ENCODE measurements around the gene ST3GAL4. TPM values are rescaled to one million over a fixed set of nuclear protein-coding genes. Genes with fewer than 3 reads are reported as not detected.

The ST3GAL4 gene
- total and polyA plus RNA-seq, 2 of the 8 experiments (the other 6 are each of a cell fraction or from before 2014, with no cell fraction given), result 15.6 to 20.0 TPM

DNA sequence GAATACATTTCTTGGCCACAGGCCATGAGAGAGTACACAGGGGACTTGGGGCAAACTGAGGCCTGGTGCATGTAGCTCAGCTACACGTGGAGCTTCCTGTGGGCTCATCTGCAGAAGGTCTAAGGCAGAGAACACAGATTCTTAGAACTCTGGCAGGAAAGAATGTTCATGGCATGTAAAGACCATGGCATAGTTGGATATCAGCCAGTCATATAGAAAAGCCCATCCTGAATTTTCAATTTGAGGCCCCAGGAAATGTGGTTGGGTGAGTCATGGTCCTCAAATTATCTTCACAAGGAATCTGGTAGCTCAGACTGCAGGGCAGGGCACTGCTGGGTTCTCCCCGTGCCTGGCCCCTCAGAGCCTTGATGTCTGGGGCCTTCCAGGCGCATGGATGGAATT lies 13.7 kb upstream of the ST3GAL4 start:
- Histone ChIP-seq H3K9me3 (ENCODE audit: insufficient read depth in 2 of 2, low read depth in 1 of 2, low read length in 1 of 2) (no peaks in the 10 kb centered on the region), H2BK12ac (ENCODE audit: low read depth, low read length) (no peak overlapping the region), H3K36me3 (ENCODE audit: control insufficient read depth in 2 of 4, insufficient read depth in 4 of 4, low read length in 3 of 4) (peaks cover 0 to 22% (median 4%) of the 10 kb centered on the region in 4 experiments; a peak in 3 of 8 replicates), H2AFZ (ENCODE audit: low read length) (no peak overlapping the region), H4K8ac (ENCODE audit: extremely low read depth, insufficient read depth, low read length) (no peak overlapping the region), H3K56ac (replicated peaks; ENCODE audit: insufficient read length, low read depth, low read length) (no peak overlapping the region), H4K5ac (ENCODE audit: insufficient read length, low read depth, low read length) (no peak overlapping the region), H2AK5ac (ENCODE audit: low read depth, low read length) (no peak overlapping the region), H3K14ac (ENCODE audit: insufficient read length) (no peak overlapping the region), H3K27ac (ENCODE audit: low read depth, low read length) (no peak overlapping the region), H2BK120ac (replicated peaks; ENCODE audit: low read depth, low read length) (no peak overlapping the region), H4K91ac (replicated peaks; ENCODE audit: insufficient read length, low read length) (no peak overlapping the region), H3K4me3 (ENCODE audit: extremely low read depth in 1 of 4, insufficient read depth in 2 of 4, low read depth in 3 of 4, low read length in 4 of 4) (no peak overlapping the region), H2BK20ac (ENCODE audit: low read length) (no peak overlapping the region), H3K79me2 (ENCODE audit: control insufficient read depth in 1 of 2, insufficient read depth in 2 of 2, low read length in 2 of 2) (no peaks in the 10 kb centered on the region), H3K18ac (ENCODE audit: extremely low read depth, low read length) (no peak overlapping the region), H3K9ac (replicated peaks in 1 of 4; ENCODE audit: extremely low read depth in 1 of 4, low read depth in 3 of 4, low read length in 3 of 4) (no peak overlapping the region), H3K4ac (replicated peaks; ENCODE audit: insufficient read length, low read depth, low read length) (no peak overlapping the region), H2BK5ac (ENCODE audit: low read depth, low read length) (no peak overlapping the region), H3K4me2 (ENCODE audit: insufficient read depth in 1 of 2, low read depth in 2 of 2, low read length in 2 of 2) (no peak overlapping the region), H3K27me3 (replicated peaks in 1 of 4; ENCODE audit: control insufficient read depth in 3 of 4, extremely low read depth in 1 of 4, insufficient read depth in 3 of 4, low read length in 3 of 4) (no peaks in the 10 kb centered on the region), H4K20me1 (replicated peaks in 1 of 2; ENCODE audit: control insufficient read depth in 1 of 2, insufficient read depth in 2 of 2, low read length in 2 of 2) (peaks cover 0 to 6% of the 10 kb centered on the region in 2 experiments), H3K79me1 (ENCODE audit: low read depth, low read length) (no peaks in the 10 kb centered on the region; the same call in 1 of the 2 replicates), H3K4me1 (replicated peaks in 1 of 4; ENCODE audit: control insufficient read depth in 3 of 4, insufficient read depth in 4 of 4, low read length in 3 of 4) (peaks cover 0 to 14% (median 7%) of the 10 kb centered on the region in 4 experiments; a peak in 4 of 7 replicates), H3K23me2 (ENCODE audit: low read depth, low read length) (no peaks in the 10 kb centered on the region), H3K23ac (ENCODE audit: insufficient read length) (no peak overlapping the region), H2BK15ac (ENCODE audit: low read length) (no peak overlapping the region)
- DNase-seq (ENCODE audit: low read depth in 1 of 2, low spot score in 2 of 2) (no peak), FAIRE-seq (no peak)
- ChIA-PET CTCF (ENCODE audit: partially characterized antibody) (interaction anchor here (0.7 to 3.8 kb wide), 3 partner anchors 12 to 139 kb away, joined by 3 to 17 read pairs (median 3); no protein-coding TSS in a partner anchor), POLR2A (ENCODE audit: partially characterized antibody) (interaction anchor here (1.5 to 1.8 kb wide), 2 partner anchors 9 to 20 kb away, joined by 4 to 5 read pairs; no protein-coding TSS in a partner anchor)
- TF ChIP-seq KDM4A (IDR thresholded peaks at IDR 0.05; ENCODE audit: low read depth, low read length, severe bottlenecking) (no peak), GABPA (IDR thresholded peaks at IDR 0.05; ENCODE audit: borderline replicate concordance, insufficient read depth, low read length) (no peak), RAD21 (IDR thresholded peaks at IDR 0.05 in 1 of 2, conservative IDR thresholded peaks at IDR 0.05 in 1 of 2; ENCODE audit: low read depth in 2 of 2, low read length in 2 of 2) (no peak), POLR2AphosphoS5 (IDR thresholded peaks at IDR 0.05; ENCODE audit: low read depth, low read length) (no peak), TAF7 (optimal IDR thresholded peaks at IDR 0.05; ENCODE audit: borderline replicate concordance, low read depth, low read length) (no peak), TBP (IDR thresholded peaks at IDR 0.05; ENCODE audit: low read depth, low read length) (no peak), FOSL1 (IDR thresholded peaks at IDR 0.05; ENCODE audit: insufficient read depth, low read depth, low read length) (no peak), SP2 (IDR thresholded peaks at IDR 0.05; ENCODE audit: low read length) (no peak)
- TF ChIP-seq, protein P1, sequence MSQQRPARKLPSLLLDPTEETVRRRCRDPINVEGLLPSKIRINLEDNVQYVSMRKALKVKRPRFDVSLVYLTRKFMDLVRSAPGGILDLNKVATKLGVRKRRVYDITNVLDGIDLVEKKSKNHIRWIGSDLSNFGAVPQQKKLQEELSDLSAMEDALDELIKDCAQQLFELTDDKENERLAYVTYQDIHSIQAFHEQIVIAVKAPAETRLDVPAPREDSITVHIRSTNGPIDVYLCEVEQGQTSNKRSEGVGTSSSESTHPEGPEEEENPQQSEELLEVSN (IDR thresholded peaks at IDR 0.05), result no peak
- TF ChIP-seq, protein P2, sequence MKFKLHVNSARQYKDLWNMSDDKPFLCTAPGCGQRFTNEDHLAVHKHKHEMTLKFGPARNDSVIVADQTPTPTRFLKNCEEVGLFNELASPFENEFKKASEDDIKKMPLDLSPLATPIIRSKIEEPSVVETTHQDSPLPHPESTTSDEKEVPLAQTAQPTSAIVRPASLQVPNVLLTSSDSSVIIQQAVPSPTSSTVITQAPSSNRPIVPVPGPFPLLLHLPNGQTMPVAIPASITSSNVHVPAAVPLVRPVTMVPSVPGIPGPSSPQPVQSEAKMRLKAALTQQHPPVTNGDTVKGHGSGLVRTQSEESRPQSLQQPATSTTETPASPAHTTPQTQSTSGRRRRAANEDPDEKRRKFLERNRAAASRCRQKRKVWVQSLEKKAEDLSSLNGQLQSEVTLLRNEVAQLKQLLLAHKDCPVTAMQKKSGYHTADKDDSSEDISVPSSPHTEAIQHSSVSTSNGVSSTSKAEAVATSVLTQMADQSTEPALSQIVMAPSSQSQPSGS (IDR thresholded peaks at IDR 0.05; ENCODE audit: low read length), result no peak
- 92% methylated on average over 3 of the region's 3 CpGs; no CpG with 5 or more reads in 1 of the 2 experiments for WGBS, 2 experiments (ENCODE audit: extremely low coverage in 1 of 2, insufficient coverage in 1 of 2, insufficient read length in 1 of 2, insufficient replicate concordance in 2 of 2, low coverage in 1 of 2, low lambda C conversion rate in 2 of 2, missing lambda C conversion rate in 1 of 2)
